ENCODE measurements around the gene CABCOCO1. TPM values are rescaled to one million over a fixed set of nuclear protein-coding genes. Genes with fewer than 3 reads are reported as not detected.

CABCOCO1 gene
- total RNA-seq, 4 donors from 2014 or later: 0.45 to 0.54 TPM; not detected in 2

DNA sequence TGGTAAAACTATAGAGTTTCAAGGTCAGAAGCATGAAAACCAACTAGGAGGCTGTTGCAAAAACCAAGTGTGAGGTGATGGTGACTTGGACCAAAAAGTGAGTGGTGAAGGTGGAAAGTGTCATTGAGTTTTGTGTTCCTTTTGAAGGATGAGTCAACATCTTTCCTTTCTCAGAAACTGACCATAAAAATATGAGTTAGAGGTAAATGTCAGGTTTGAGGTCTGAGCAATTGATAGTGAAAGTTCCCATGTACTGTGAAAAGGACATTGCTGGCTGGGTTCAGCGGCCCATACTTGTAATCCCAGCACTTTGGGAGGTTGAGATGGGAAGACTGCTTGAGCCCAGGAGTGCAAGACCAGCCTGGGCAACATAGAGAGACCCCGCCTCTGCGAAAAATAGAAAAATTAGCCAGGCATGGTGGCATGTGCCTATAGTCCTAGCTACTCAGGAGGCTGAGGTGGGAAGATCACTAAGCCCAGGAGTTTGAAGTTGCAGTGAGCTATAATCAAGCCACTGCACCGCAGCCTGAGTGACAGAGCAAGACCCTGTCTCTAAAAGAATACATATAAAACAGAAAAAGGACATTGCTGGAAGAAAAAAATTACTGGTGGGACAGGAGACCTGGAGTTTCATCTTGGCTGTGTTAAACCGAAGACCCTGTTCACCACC, 149.5 kb downstream of the CABCOCO1 start:
- Histone ChIP-seq H3K4me3 (replicated peaks in 1 of 3) (no peak overlapping the region), H3K27me3 (no peaks in the 10 kb centered on the region), H3K9me3 (no peaks in the 10 kb centered on the region), H3K27ac (no peak overlapping the region), H3K36me3 (no peaks in the 10 kb centered on the region), H3K4me1 (no peaks in the 10 kb centered on the region)
- intact Hi-C loops (cut with DNase I): no loop called here
- TF ChIP-seq CTCF (IDR thresholded peaks at IDR 0.05) (no peak), POLR2A (IDR thresholded peaks at IDR 0.05) (no peak)
- WGBS, 2 donors: 83 to 95% methylated on average over 5 of the region's 5 CpGs
- no peak for DNase-seq

DNA sequence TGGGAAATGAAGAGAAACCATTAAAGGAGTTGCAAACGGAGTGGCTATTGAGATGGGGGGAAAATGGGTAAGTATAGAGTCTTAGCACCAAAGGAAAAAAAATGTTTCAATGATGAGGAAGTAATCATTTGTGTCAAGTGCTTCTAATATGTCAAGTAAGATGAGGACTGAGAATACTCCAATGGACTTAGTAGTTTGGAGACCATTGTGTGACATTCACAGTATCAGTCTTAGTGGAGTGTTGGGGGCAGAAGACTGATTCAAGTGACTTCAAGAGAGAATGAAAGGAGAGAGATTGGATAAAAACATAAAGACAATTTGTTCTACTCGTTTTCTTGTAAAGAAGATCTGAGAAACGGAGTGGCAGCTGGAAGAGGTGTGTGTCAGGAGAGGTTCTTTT, 150.2 kb downstream of the CABCOCO1 start:
- Histone ChIP-seq H3K4me3 (replicated peaks in 1 of 3) (no peak overlapping the region), H3K27ac (no peak overlapping the region), H3K36me3 (no peaks in the 10 kb centered on the region), H3K4me1 (no peaks in the 10 kb centered on the region), H3K27me3 (no peaks in the 10 kb centered on the region), H3K9me3 (no peaks in the 10 kb centered on the region)
- DNase-seq: no peak
- WGBS, 2 donors: 87 to 89% methylated on average over 3 of the region's 3 CpGs
- intact Hi-C loops (cut with DNase I): no loop called here
- TF ChIP-seq POLR2A (IDR thresholded peaks at IDR 0.05) (no peak), CTCF (IDR thresholded peaks at IDR 0.05) (no peak)

GRCh38 chr10:61814160-61814559, 151.4 kb downstream of the CABCOCO1 start:
- WGBS, 2 donors: 90 to 94% methylated on average over 2 of the region's 2 CpGs
- Histone ChIP-seq H3K27me3 (no peaks in the 10 kb centered on the region), H3K27ac (no peak overlapping the region), H3K4me3 (replicated peaks in 1 of 3) (no peak overlapping the region), H3K4me1 (no peaks in the 10 kb centered on the region), H3K9me3 (no peaks in the 10 kb centered on the region), H3K36me3 (no peaks in the 10 kb centered on the region)
- TF ChIP-seq CTCF (IDR thresholded peaks at IDR 0.05) (no peak), POLR2A (IDR thresholded peaks at IDR 0.05) (no peak)
- DNase-seq: no peak
- intact Hi-C loops (cut with DNase I): no loop called here

DNA sequence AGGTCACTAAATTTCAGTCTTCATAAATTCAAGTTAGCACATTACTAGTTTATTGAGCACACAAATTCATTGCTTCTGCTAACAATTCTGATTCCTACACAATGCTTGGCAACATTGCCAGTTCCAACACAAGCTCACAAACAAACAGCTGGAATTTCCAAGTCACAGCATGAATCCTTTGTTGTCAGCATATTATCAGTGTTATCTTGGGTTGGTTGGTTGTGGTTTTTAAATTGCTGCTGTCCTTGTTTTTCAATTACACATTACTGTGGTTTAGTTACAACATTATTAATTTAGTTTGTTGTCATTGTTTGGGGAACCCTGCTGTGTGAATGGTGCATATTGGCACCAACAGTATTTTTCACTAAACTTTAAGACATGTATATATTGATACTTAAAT, 152.8 kb downstream of the CABCOCO1 start:
- TF ChIP-seq CTCF (IDR thresholded peaks at IDR 0.05) (no peak), POLR2A (IDR thresholded peaks at IDR 0.05) (no peak)
- H3K27ac ChIP-seq: no peak overlapping the region
- no peak for DNase-seq
- no peaks in the 10 kb centered on the region for H3K4me1 ChIP-seq
- intact Hi-C loops (cut with DNase I): no loop called here
- no peaks in the 10 kb centered on the region for H3K36me3 ChIP-seq
- H3K27me3 ChIP-seq: no peaks in the 10 kb centered on the region
- H3K9me3 ChIP-seq: no peaks in the 10 kb centered on the region
- no peak overlapping the region for H3K4me3 ChIP-seq (replicated peaks in 1 of 3)

Other genes starting within 250 kb of the CABCOCO1 start
- under 1 TPM; 0.29 to 0.89 (median 0.54) TPM for gene TMEM26, start 209.5 kb upstream of the CABCOCO1 start, total RNA-seq
- gene ARID5B, start 238.8 kb downstream of the CABCOCO1 start, total RNA-seq: 10 to 100 TPM in 3 of 4 donors, 1 to 10 TPM in 1; 7.6 to 36.3 (median 21.2) TPM

Measured in thyroid gland (tissue), 4 donors.